WTC11 (cell line): ENCODE measurements around the gene ACSBG1. TPM values are rescaled to one million over a fixed set of nuclear protein-coding genes. Genes with fewer than 3 reads are reported as not detected.

Source experiments
- ATAC-seq: fragments of 200-7000 bp; cut with Tn5 transposase; 2 replicates; pipeline ENCODE4 v1.10.0; 2021; ENCODE audit warnings: mild to moderate bottlenecking, moderate library complexity
- CTCF ChIA-PET: fragments of 300-600 bp; sonication (Branson Sonifier 250); formaldehyde crosslinking; loops from one replicate; lab custom pipeline; 2021; ENCODE audit warnings: antibody characterized with exemption; lab: Charles Lee
- POLR2A ChIA-PET: fragments of 350-600 bp; sonication (Branson Sonifier 250); formaldehyde crosslinking; loops from one replicate; lab custom pipeline; 2021; ENCODE audit warnings: antibody characterized with exemption; lab: Charles Lee
- DNase-seq: peaks from one replicate; pipeline ENCODE4 v3.0.0; 2021; ENCODE audit warnings: low spot score
- H3K27ac Mint-ChIP-seq: 2 replicates; pipeline ENCODE4 v1.8.0; 2021; ENCODE audit warnings: mixed read lengths
- H3K27me3 Mint-ChIP-seq: 2 replicates; pipeline ENCODE4 v1.8.0; 2021; ENCODE audit warnings: low read depth, mild to moderate bottlenecking, moderate library complexity, mixed read lengths
- H3K36me3 Mint-ChIP-seq: 2 replicates; pipeline ENCODE4 v1.8.0; 2021; ENCODE audit warnings: mixed read lengths
- H3K4me1 Mint-ChIP-seq: 2 replicates; pipeline ENCODE4 v1.8.0; 2022; ENCODE audit warnings: mixed read lengths
- H3K4me3 Mint-ChIP-seq: 2 replicates; pipeline ENCODE4 v1.8.0; 2021; ENCODE audit warnings: mild to moderate bottlenecking, moderate library complexity, mixed read lengths
- H3K9me3 Mint-ChIP-seq: 2 replicates; pipeline ENCODE4 v1.8.0; 2021; ENCODE audit warnings: mixed read lengths
- CTCF ChIP-seq: fragments of 200-600 bp; IDR thresholded peaks from 2 replicates; pipeline ENCODE4 v1.8.0; 2022; ENCODE audit warnings: antibody characterized with exemption
- FOXK1 ChIP-seq: sonication (generic); formaldehyde crosslinking; IDR thresholded peaks from 2 replicates; pipeline ENCODE4 v1.8.0; 2022; ENCODE audit warnings: mild to moderate bottlenecking, moderate library complexity, missing genetic modification reagents
- JUN ChIP-seq: sonication (generic); formaldehyde crosslinking; IDR thresholded peaks from 2 replicates; pipeline ENCODE4 v1.8.0; 2023; ENCODE audit warnings: mild to moderate bottlenecking, missing genetic modification reagents
- MXD4 ChIP-seq: fragments of 250-450 bp; sonication (Bioruptor Pico); IDR thresholded peaks from 2 replicates; pipeline ENCODE4 v1.8.0; 2021; ENCODE audit warnings: mild to moderate bottlenecking, moderate library complexity, borderline replicate concordance
- OVOL2 ChIP-seq: fragments of 250-450 bp; sonication (Bioruptor Pico); IDR thresholded peaks from 2 replicates; pipeline ENCODE4 v1.9.0; 2021; ENCODE audit warnings: mild to moderate bottlenecking, borderline replicate concordance
- PREB ChIP-seq: sonication (generic); formaldehyde crosslinking; IDR thresholded peaks from 2 replicates; pipeline ENCODE4 v1.8.1; 2022; ENCODE audit warnings: mild to moderate bottlenecking, missing genetic modification reagents, moderate library complexity, borderline replicate concordance
- SMAD4 ChIP-seq: sonication (generic); formaldehyde crosslinking; IDR thresholded peaks from 2 replicates; pipeline ENCODE4 v1.8.0; 2022; ENCODE audit warnings: mild to moderate bottlenecking, missing genetic modification reagents
- TCF7 ChIP-seq: sonication (generic); formaldehyde crosslinking; IDR thresholded peaks from 2 replicates; pipeline ENCODE4 v1.8.0; 2022; ENCODE audit warnings: mild to moderate bottlenecking, low read depth, missing genetic modification reagents, moderate library complexity
- TP53 ChIP-seq: sonication (generic); formaldehyde crosslinking; IDR thresholded peaks from 2 replicates; pipeline ENCODE4 v1.8.1; 2023; ENCODE audit warnings: mild to moderate bottlenecking, missing genetic modification reagents
- ZNF232 ChIP-seq: sonication (generic); formaldehyde crosslinking; IDR thresholded peaks from 2 replicates; pipeline ENCODE4 v1.8.0; 2022; ENCODE audit warnings: mild to moderate bottlenecking, missing genetic modification reagents
- ZNF263 ChIP-seq: sonication (generic); formaldehyde crosslinking; IDR thresholded peaks from 2 replicates; pipeline ENCODE4 v1.8.1; 2022; ENCODE audit warnings: low read depth, mild to moderate bottlenecking, moderate library complexity, missing genetic modification reagents
- ZNF416 ChIP-seq: fragments of 250-450 bp; sonication (Bioruptor Pico); IDR thresholded peaks from 2 replicates; pipeline ENCODE4 v1.9.0; 2021; ENCODE audit warnings: mild to moderate bottlenecking, inconsistent platforms
- ZNF671 ChIP-seq: fragments of 250-450 bp; sonication (Bioruptor Pico); IDR thresholded peaks from 2 replicates; pipeline ENCODE4 v1.8.0; 2021; ENCODE audit warnings: mild to moderate bottlenecking
- total RNA-seq: library from RNA; stranded (reverse); gene quantifications from 3 replicates; pipeline ENCODE4 v1.2.3, GENCODE V29; 2021
- TF ChIP-seq, protein P1 (sequence below): sonication (generic); formaldehyde crosslinking; IDR thresholded peaks from 2 replicates; pipeline ENCODE4 v1.8.0; 2023; ENCODE audit warnings: missing genetic modification reagents
- TF ChIP-seq, protein P2 (sequence below): sonication (generic); formaldehyde crosslinking; IDR thresholded peaks from 2 replicates; pipeline ENCODE4 v1.8.1; 2022; ENCODE audit warnings: mild to moderate bottlenecking, moderate library complexity, missing genetic modification reagents
- TF ChIP-seq, protein P3 (sequence below): sonication (generic); formaldehyde crosslinking; IDR thresholded peaks from 2 replicates; pipeline ENCODE4 v1.8.0; 2022; ENCODE audit warnings: missing genetic modification reagents
- TF ChIP-seq, protein P4 (sequence below): sonication (generic); formaldehyde crosslinking; IDR thresholded peaks from 2 replicates; pipeline ENCODE4 v1.8.0; 2022; ENCODE audit warnings: mild to moderate bottlenecking, missing genetic modification reagents

ACSBG1 gene
- total RNA-seq, 1 experiment from 2014 or later, result 5.8 TPM

DNA sequence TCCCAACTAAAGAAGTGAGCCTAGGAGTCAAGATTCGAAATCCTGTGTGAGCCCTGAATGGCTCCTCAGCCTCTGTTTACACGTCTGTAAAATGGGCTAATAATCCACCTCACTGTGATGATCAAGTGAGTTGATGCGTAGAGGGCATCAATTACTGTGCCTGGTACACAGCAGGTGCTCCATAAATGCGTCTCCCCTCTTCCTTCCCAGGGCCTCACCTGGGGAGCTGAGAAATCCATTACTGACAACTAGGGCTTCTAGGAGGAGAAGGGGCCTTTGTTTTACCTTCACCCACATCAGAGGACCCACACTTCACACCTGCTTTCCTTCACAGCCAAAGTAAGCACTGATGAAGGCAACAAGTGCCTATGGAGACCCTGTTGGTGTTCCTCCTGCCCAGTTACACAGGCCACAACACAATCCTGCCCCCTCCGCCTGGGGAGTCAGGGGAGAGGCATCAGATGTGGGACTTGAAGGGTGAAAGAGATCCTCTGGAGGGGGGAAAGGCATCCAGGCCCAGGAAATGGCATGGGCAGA lies 104.5 kb downstream of the ACSBG1 start (continued):
- no peak for TF ChIP-seq PREB (CRISPR knock-in tag)
- no peak for TF ChIP-seq TCF7 (CRISPR knock-in tag)
- no peak for TF ChIP-seq FOXK1
- no peak for TF ChIP-seq JUN (CRISPR knock-in tag)
- TF ChIP-seq OVOL2, result no peak
- TF ChIP-seq TP53 (CRISPR knock-in tag), result no peak
- no peak for TF ChIP-seq MXD4
- no peak for TF ChIP-seq SMAD4 (CRISPR knock-in tag)
- no peak for TF ChIP-seq CTCF
- no peak for TF ChIP-seq ZNF416 (CRISPR knock-in tag)
- TF ChIP-seq, protein P1, sequence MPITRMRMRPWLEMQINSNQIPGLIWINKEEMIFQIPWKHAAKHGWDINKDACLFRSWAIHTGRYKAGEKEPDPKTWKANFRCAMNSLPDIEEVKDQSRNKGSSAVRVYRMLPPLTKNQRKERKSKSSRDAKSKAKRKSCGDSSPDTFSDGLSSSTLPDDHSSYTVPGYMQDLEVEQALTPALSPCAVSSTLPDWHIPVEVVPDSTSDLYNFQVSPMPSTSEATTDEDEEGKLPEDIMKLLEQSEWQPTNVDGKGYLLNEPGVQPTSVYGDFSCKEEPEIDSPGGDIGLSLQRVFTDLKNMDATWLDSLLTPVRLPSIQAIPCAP (CRISPR knock-in tag), result no peak
- TF ChIP-seq ZNF232 (CRISPR knock-in tag), result no peak
- no peak for TF ChIP-seq ZNF263 (CRISPR knock-in tag)

- ATAC-seq (0 out of 2 replicates have a peak, but pooled peaks have one; percentile 6), DNase-seq (no peak)
- H3K4me1 Mint-ChIP-seq, result peaks cover 32% of the 10 kb centered on the region
- H3K4me3 Mint-ChIP-seq, result no peak overlapping the region
- TF ChIP-seq ZNF671 (CRISPR knock-in tag), result no peak
- TF ChIP-seq, protein P2, sequence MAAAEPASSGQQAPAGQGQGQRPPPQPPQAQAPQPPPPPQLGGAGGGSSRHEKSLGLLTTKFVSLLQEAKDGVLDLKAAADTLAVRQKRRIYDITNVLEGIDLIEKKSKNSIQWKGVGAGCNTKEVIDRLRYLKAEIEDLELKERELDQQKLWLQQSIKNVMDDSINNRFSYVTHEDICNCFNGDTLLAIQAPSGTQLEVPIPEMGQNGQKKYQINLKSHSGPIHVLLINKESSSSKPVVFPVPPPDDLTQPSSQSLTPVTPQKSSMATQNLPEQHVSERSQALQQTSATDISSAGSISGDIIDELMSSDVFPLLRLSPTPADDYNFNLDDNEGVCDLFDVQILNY, result no peak
- TF ChIP-seq, protein P3, sequence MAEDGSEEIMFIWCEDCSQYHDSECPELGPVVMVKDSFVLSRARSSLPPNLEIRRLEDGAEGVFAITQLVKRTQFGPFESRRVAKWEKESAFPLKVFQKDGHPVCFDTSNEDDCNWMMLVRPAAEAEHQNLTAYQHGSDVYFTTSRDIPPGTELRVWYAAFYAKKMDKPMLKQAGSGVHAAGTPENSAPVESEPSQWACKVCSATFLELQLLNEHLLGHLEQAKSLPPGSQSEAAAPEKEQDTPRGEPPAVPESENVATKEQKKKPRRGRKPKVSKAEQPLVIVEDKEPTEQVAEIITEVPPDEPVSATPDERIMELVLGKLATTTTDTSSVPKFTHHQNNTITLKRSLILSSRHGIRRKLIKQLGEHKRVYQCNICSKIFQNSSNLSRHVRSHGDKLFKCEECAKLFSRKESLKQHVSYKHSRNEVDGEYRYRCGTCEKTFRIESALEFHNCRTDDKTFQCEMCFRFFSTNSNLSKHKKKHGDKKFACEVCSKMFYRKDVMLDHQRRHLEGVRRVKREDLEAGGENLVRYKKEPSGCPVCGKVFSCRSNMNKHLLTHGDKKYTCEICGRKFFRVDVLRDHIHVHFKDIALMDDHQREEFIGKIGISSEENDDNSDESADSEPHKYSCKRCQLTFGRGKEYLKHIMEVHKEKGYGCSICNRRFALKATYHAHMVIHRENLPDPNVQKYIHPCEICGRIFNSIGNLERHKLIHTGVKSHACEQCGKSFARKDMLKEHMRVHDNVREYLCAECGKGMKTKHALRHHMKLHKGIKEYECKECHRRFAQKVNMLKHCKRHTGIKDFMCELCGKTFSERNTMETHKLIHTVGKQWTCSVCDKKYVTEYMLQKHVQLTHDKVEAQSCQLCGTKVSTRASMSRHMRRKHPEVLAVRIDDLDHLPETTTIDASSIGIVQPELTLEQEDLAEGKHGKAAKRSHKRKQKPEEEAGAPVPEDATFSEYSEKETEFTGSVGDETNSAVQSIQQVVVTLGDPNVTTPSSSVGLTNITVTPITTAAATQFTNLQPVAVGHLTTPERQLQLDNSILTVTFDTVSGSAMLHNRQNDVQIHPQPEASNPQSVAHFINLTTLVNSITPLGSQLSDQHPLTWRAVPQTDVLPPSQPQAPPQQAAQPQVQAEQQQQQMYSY, result 0 out of 2 replicates have a peak, but pooled peaks have one; percentile 31
- TF ChIP-seq, protein P4, sequence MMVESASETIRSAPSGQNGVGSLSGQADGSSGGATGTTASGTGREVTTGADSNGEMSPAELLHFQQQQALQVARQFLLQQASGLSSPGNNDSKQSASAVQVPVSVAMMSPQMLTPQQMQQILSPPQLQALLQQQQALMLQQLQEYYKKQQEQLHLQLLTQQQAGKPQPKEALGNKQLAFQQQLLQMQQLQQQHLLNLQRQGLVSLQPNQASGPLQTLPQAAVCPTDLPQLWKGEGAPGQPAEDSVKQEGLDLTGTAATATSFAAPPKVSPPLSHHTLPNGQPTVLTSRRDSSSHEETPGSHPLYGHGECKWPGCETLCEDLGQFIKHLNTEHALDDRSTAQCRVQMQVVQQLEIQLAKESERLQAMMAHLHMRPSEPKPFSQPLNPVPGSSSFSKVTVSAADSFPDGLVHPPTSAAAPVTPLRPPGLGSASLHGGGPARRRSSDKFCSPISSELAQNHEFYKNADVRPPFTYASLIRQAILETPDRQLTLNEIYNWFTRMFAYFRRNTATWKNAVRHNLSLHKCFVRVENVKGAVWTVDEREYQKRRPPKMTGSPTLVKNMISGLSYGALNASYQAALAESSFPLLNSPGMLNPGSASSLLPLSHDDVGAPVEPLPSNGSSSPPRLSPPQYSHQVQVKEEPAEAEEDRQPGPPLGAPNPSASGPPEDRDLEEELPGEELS, result no peak
- ChIA-PET CTCF (interaction anchor here (1.2 to 2.3 kb wide), 2 partner anchors 16 to 67 kb away, joined by 6 to 8 read pairs; no protein-coding TSS in a partner anchor), POLR2A (no interaction called here)
- no peaks in the 10 kb centered on the region for H3K27me3 Mint-ChIP-seq
- H3K27ac Mint-ChIP-seq, result peak overlapping the region; percentile 43; the same call in 1 of the 2 replicates
- no peaks in the 10 kb centered on the region for H3K36me3 Mint-ChIP-seq
- H3K9me3 Mint-ChIP-seq, result no peaks in the 10 kb centered on the region
Observed at GRCh38 chr15:78129077-78129750, 105.2 kb downstream of the ACSBG1 start.
